Measurements from ENCODE around the gene DCC. TPM values are rescaled to one million over a fixed set of nuclear protein-coding genes. Genes with fewer than 3 reads are reported as not detected.

DCC gene, protein sequence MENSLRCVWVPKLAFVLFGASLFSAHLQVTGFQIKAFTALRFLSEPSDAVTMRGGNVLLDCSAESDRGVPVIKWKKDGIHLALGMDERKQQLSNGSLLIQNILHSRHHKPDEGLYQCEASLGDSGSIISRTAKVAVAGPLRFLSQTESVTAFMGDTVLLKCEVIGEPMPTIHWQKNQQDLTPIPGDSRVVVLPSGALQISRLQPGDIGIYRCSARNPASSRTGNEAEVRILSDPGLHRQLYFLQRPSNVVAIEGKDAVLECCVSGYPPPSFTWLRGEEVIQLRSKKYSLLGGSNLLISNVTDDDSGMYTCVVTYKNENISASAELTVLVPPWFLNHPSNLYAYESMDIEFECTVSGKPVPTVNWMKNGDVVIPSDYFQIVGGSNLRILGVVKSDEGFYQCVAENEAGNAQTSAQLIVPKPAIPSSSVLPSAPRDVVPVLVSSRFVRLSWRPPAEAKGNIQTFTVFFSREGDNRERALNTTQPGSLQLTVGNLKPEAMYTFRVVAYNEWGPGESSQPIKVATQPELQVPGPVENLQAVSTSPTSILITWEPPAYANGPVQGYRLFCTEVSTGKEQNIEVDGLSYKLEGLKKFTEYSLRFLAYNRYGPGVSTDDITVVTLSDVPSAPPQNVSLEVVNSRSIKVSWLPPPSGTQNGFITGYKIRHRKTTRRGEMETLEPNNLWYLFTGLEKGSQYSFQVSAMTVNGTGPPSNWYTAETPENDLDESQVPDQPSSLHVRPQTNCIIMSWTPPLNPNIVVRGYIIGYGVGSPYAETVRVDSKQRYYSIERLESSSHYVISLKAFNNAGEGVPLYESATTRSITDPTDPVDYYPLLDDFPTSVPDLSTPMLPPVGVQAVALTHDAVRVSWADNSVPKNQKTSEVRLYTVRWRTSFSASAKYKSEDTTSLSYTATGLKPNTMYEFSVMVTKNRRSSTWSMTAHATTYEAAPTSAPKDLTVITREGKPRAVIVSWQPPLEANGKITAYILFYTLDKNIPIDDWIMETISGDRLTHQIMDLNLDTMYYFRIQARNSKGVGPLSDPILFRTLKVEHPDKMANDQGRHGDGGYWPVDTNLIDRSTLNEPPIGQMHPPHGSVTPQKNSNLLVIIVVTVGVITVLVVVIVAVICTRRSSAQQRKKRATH (N-terminal part only)
- total RNA-seq = under 1 TPM in 1 of 4 donors, not detected in 3; 0.16 TPM

DNA sequence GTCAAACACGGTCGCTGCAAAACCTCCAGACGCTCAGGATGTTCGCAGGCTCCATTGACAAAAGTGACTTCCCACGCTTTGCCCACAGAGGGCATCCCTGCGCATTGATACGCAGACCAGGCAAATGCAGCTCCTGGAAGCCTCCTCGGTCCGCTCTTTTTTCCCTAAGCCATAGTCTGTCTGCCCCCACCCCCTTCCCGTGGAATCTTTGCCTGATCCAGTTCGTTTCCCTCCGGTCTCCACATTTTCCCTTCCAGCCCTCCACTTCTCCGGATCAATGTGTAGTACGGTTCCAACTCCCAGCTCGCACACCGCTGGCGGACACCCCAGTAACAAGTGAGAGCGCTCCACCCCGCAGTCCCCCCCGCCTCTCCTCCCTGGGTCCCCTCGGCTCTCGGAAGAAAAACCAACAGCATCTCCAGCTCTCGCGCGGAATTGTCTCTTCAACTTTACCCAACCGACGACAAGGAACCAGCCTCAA, at the start of gene DCC:
Gene DCC, plus strand, starts transcription at position 307 of the 481 bp plus-strand sequence. CDS start 591 bp downstream, outside the sequence.
- peaks cover 35% of the 10 kb centered on the region for H3K27me3 ChIP-seq
- H3K9me3 ChIP-seq = no peaks in the 10 kb centered on the region
- TF ChIP-seq, protein P1, sequence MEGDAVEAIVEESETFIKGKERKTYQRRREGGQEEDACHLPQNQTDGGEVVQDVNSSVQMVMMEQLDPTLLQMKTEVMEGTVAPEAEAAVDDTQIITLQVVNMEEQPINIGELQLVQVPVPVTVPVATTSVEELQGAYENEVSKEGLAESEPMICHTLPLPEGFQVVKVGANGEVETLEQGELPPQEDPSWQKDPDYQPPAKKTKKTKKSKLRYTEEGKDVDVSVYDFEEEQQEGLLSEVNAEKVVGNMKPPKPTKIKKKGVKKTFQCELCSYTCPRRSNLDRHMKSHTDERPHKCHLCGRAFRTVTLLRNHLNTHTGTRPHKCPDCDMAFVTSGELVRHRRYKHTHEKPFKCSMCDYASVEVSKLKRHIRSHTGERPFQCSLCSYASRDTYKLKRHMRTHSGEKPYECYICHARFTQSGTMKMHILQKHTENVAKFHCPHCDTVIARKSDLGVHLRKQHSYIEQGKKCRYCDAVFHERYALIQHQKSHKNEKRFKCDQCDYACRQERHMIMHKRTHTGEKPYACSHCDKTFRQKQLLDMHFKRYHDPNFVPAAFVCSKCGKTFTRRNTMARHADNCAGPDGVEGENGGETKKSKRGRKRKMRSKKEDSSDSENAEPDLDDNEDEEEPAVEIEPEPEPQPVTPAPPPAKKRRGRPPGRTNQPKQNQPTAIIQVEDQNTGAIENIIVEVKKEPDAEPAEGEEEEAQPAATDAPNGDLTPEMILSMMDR (IDR thresholded peaks at IDR 0.05) = peak in 1 of 2 donors; percentile 17
- TF ChIP-seq POLR2A (IDR thresholded peaks at IDR 0.05) = no peak
- no peak for TF ChIP-seq EP300 (IDR thresholded peaks at IDR 0.05)
- no peak for TF ChIP-seq POLR2AphosphoS5 (IDR thresholded peaks at IDR 0.05)
- peak within 1 kb of the TSS; percentile 33 for H3K4me3 ChIP-seq
- H3K27ac ChIP-seq = no peak within 1 kb of the TSS
- H3K4me1 ChIP-seq = peaks cover 5% of the 10 kb centered on the region
- DNase-seq (ENCODE audit: low spot score in 2 of 2) = peak in 1 of 2 donors; percentile 78
- 3% methylated on average over 27 of the region's 27 CpGs for WGBS
- H3K36me3 ChIP-seq = no peaks in the 10 kb centered on the region

DNA sequence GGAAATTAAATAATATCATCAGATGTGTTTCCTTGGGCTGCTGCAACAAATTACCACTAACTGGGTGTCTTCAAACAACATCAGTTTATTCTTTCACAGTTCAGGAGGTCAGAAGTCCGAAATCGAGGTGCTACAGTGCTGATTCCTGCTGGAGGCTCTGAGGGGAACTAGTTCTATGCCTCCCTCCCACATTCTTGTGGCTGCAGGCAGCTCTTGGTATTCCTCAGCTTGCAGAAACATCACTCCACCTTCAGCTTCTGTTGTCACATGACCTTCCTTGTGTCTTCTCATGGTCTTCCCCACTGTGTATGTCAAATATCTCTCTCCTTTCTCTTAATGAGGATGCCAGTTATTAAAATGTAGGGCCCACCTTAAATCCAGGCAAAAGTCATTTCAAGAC, 29.3 kb upstream of the DCC start:
- Histone ChIP-seq H3K36me3 (no peaks in the 10 kb centered on the region), H3K9me3 (no peaks in the 10 kb centered on the region), H3K27me3 (no peaks in the 10 kb centered on the region), H3K4me1 (no peaks in the 10 kb centered on the region), H3K27ac (no peak overlapping the region), H3K4me3 (no peak overlapping the region)
- 46% methylated on average over 2 of the region's 2 CpGs for WGBS
- TF ChIP-seq POLR2AphosphoS5 (IDR thresholded peaks at IDR 0.05) (no peak), EP300 (IDR thresholded peaks at IDR 0.05) (no peak), POLR2A (IDR thresholded peaks at IDR 0.05) (no peak)
- TF ChIP-seq, protein P1 (IDR thresholded peaks at IDR 0.05) = no peak
- DNase-seq (ENCODE audit: low spot score in 2 of 2) = no peak

DNA sequence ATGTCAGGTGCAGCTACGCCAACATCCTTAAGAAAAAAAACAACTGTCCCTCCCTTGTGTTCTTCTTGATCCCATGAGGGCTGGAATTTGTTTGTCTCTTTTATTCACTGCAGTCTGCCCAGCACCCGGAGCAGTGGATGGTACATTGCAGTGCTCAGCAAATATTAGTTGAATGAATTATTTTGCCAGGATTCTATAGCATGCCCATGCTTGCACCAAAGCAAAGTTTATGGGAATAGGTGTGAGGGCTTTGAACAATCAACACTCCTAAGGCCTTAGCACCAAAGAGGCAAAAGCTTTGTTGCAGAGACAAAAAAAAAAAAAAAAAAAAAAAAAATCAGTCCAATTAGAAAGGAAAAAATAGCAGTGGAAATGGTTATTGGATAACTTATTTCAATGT, 28.7 kb upstream of the DCC start:
- WGBS = 47% methylated on average over 2 of the region's 2 CpGs
- DNase-seq (ENCODE audit: low spot score in 2 of 2) = no peak
- Histone ChIP-seq H3K27ac (no peak overlapping the region), H3K4me3 (no peak overlapping the region), H3K9me3 (no peaks in the 10 kb centered on the region), H3K27me3 (no peaks in the 10 kb centered on the region), H3K4me1 (no peaks in the 10 kb centered on the region), H3K36me3 (no peaks in the 10 kb centered on the region)
- TF ChIP-seq POLR2AphosphoS5 (IDR thresholded peaks at IDR 0.05) (no peak), POLR2A (IDR thresholded peaks at IDR 0.05) (no peak), EP300 (IDR thresholded peaks at IDR 0.05) (no peak)
- TF ChIP-seq, protein P1 (IDR thresholded peaks at IDR 0.05) = no peak

DNA sequence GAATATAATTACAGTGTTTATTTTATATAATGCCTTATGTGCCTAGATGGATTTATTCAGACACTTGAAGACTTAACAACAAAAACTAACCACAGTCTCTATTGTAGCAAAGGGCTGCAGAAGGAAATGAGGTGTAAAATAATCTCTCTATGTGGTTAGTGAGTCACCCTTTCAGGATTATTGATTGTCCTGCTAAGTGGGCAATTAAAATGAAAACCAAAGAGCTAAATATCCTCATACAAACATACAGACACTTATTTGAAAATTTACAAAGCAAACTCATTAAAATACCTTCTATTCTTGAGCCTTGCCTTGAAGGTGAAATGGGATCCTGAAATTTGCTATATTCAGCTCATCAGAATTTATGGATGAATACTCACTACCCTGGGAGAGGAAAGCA, 27.7 kb upstream of the DCC start:
- no peaks in the 10 kb centered on the region for H3K36me3 ChIP-seq
- H3K4me1 ChIP-seq = no peaks in the 10 kb centered on the region
- no peaks in the 10 kb centered on the region for H3K9me3 ChIP-seq
- no peaks in the 10 kb centered on the region for H3K27me3 ChIP-seq
- no peak for DNase-seq (ENCODE audit: low spot score in 2 of 2)
- TF ChIP-seq, protein P1 (IDR thresholded peaks at IDR 0.05) = no peak
- no peak for TF ChIP-seq POLR2A (IDR thresholded peaks at IDR 0.05)
- no peak for TF ChIP-seq POLR2AphosphoS5 (IDR thresholded peaks at IDR 0.05)
- TF ChIP-seq EP300 (IDR thresholded peaks at IDR 0.05) = no peak
- H3K27ac ChIP-seq = no peak overlapping the region
- no peak overlapping the region for H3K4me3 ChIP-seq
